HEK293 (cell line): ENCODE measurements around the gene CACNB2.

Source experiments
- CTCF ChIA-PET: fragments of 350-600 bp; formaldehyde crosslinking; extraction: SDS; loops from one replicate; lab custom pipeline; 2021; ENCODE audit warnings: antibody characterized with exemption; lab: Yijun Ruan, JAX
- POLR2A ChIA-PET: fragments of 300-600 bp; formaldehyde crosslinking; extraction: SDS; loops from one replicate; lab custom pipeline; 2020; ENCODE audit warnings: antibody characterized with exemption, inconsistent platforms; lab: Yijun Ruan, JAX
- H3K27ac ChIP-seq: fragments of 200-500 bp; sonication (Bioruptor generic); 2 replicates; pipeline ENCODE4 v1.5.1; 2014; ENCODE audit warnings: low read depth, low read length, control low read depth, inconsistent platforms; ENCODE audit errors: extremely low read depth
- H3K36me3 ChIP-seq, 2 experiments: fragments of 200-500 bp in 1 of 2; sonication (Bioruptor generic) in 1 of 2; 1 replicate in 1 of 2; 2 replicates in 1 of 2; pipeline ENCODE4 v1.5.1; 2014 to 2017; ENCODE audit warnings: inconsistent platforms in 2 of 2, low read length in 2 of 2; ENCODE audit not compliant: control insufficient read depth in 2 of 2, insufficient read depth in 1 of 2
- H3K4me1 ChIP-seq: fragments of 200-500 bp; sonication (Bioruptor generic); 2 replicates; pipeline ENCODE4 v1.5.1; 2014; ENCODE audit warnings: mild to moderate bottlenecking, low read length, inconsistent platforms; ENCODE audit not compliant: control insufficient read depth, insufficient read depth
- H3K4me3 ChIP-seq: 2 replicates; pipeline ENCODE4 v1.5.1; 2011; ENCODE audit warnings: low read depth, mild to moderate bottlenecking, control low read depth, low read length, moderate library complexity
- H3K9me3 ChIP-seq: fragments of 200-500 bp; sonication (Bioruptor generic); 2 replicates; pipeline ENCODE4 v1.5.1; 2014; ENCODE audit warnings: low read depth, low read length, inconsistent platforms; ENCODE audit not compliant: control insufficient read depth, insufficient read depth
- ELK4 ChIP-seq: IDR thresholded peaks from 2 replicates; pipeline ENCODE4 v1.6.1; 2011; ENCODE audit warnings: mild to moderate bottlenecking, low read depth, low read length, borderline replicate concordance
- GLI2 ChIP-seq: fragments of 450-650 bp; formaldehyde crosslinking; IDR thresholded peaks from 2 replicates; pipeline ENCODE4; 2017; ENCODE audit warnings: missing biosample characterization, missing genetic modification characterization, low read depth, borderline replicate concordance
- GLI4 ChIP-seq: fragments of 450-650 bp; formaldehyde crosslinking; IDR thresholded peaks from 2 replicates; pipeline ENCODE4 v1.5.1; 2016; ENCODE audit warnings: missing biosample characterization, missing genetic modification characterization
- GLIS2 ChIP-seq: fragments of 450-650 bp; formaldehyde crosslinking; IDR thresholded peaks from 2 replicates; pipeline ENCODE4 v1.5.1; 2016; ENCODE audit warnings: missing biosample characterization, missing genetic modification characterization
- KLF17 ChIP-seq: fragments of 450-650 bp; formaldehyde crosslinking; IDR thresholded peaks from 2 replicates; pipeline ENCODE4 v1.5.1; 2016; ENCODE audit warnings: missing biosample characterization, missing genetic modification characterization
- OSR2 ChIP-seq: fragments of 450-650 bp; formaldehyde crosslinking; IDR thresholded peaks from 2 replicates; pipeline ENCODE4 v1.5.1; 2016; ENCODE audit warnings: missing biosample characterization, missing genetic modification characterization
- REPIN1 ChIP-seq: fragments of 450-650 bp; formaldehyde crosslinking; IDR thresholded peaks from 2 replicates; pipeline ENCODE4 v1.5.1; 2017; ENCODE audit warnings: missing biosample characterization, missing genetic modification characterization, low read depth
- REST ChIP-seq: fragments of 450-650 bp; formaldehyde crosslinking; IDR thresholded peaks from 2 replicates; pipeline ENCODE4 v1.5.1; 2016; ENCODE audit warnings: missing biosample characterization, missing genetic modification characterization
- ZNF121 ChIP-seq: fragments of 450-650 bp; formaldehyde crosslinking; IDR thresholded peaks from 2 replicates; pipeline ENCODE4 v1.5.1; 2016; ENCODE audit warnings: missing biosample characterization, missing genetic modification characterization
- ZNF16 ChIP-seq: fragments of 450-650 bp; formaldehyde crosslinking; IDR thresholded peaks from 2 replicates; pipeline ENCODE4 v1.5.1; 2016; ENCODE audit warnings: low read depth, missing biosample characterization, missing genetic modification characterization
- ZNF214 ChIP-seq: fragments of 450-650 bp; formaldehyde crosslinking; IDR thresholded peaks from 2 replicates; pipeline ENCODE4 v1.5.1; 2017; ENCODE audit warnings: missing biosample characterization, mild to moderate bottlenecking, missing genetic modification characterization, borderline replicate concordance
- ZNF37A ChIP-seq: fragments of 450-650 bp; IDR thresholded peaks from 2 replicates; pipeline ENCODE4 v1.5.1; 2018; ENCODE audit warnings: missing biosample characterization, missing genetic modification characterization
- ZNF449 ChIP-seq: fragments of 450-650 bp; formaldehyde crosslinking; IDR thresholded peaks from 2 replicates; pipeline ENCODE4 v1.5.1; 2017; ENCODE audit warnings: missing biosample characterization, mild to moderate bottlenecking, missing genetic modification characterization, moderate library complexity
- ZNF473 ChIP-seq: fragments of 450-650 bp; formaldehyde crosslinking; IDR thresholded peaks from 2 replicates; pipeline ENCODE4 v1.5.1; 2017; ENCODE audit warnings: missing biosample characterization, missing genetic modification characterization
- ZNF513 ChIP-seq: fragments of 450-650 bp; IDR thresholded peaks from 2 replicates; pipeline ENCODE4 v1.5.1; 2018; ENCODE audit warnings: missing biosample characterization, missing genetic modification characterization
- ZNF529 ChIP-seq: fragments of 450-650 bp; formaldehyde crosslinking; IDR thresholded peaks from 2 replicates; pipeline ENCODE4 v1.5.1; 2017; ENCODE audit warnings: missing genetic modification characterization, missing biosample characterization; ENCODE audit not compliant: insufficient replicate concordance
- ZNF548 ChIP-seq: fragments of 450-650 bp; formaldehyde crosslinking; IDR thresholded peaks from 2 replicates; pipeline ENCODE4 v1.5.1; 2016; ENCODE audit warnings: missing biosample characterization, missing genetic modification characterization
- ZNF549 ChIP-seq: fragments of 450-650 bp; IDR thresholded peaks from 2 replicates; pipeline ENCODE4 v1.5.1; 2018; ENCODE audit warnings: missing biosample characterization, missing genetic modification characterization, mild to moderate bottlenecking, inconsistent platforms, moderate library complexity
- ZNF558 ChIP-seq: fragments of 450-650 bp; formaldehyde crosslinking; IDR thresholded peaks from 2 replicates; pipeline ENCODE4 v1.5.1; 2016; ENCODE audit warnings: missing biosample characterization, missing genetic modification characterization
- ZNF571 ChIP-seq: fragments of 450-650 bp; formaldehyde crosslinking; IDR thresholded peaks from 2 replicates; pipeline ENCODE4 v1.5.0; 2017; ENCODE audit warnings: missing biosample characterization, missing genetic modification characterization
- ZNF585B ChIP-seq: fragments of 450-650 bp; formaldehyde crosslinking; IDR thresholded peaks from 2 replicates; pipeline ENCODE4 v1.5.1; 2016; ENCODE audit warnings: missing biosample characterization, missing genetic modification characterization
- ZNF629 ChIP-seq: fragments of 450-650 bp; formaldehyde crosslinking; IDR thresholded peaks from 2 replicates; pipeline ENCODE4 v1.5.1; 2017; ENCODE audit warnings: missing biosample characterization, missing genetic modification characterization
- ZNF707 ChIP-seq: fragments of 450-650 bp; formaldehyde crosslinking; IDR thresholded peaks from 2 replicates; pipeline ENCODE4 v1.5.1; 2016; ENCODE audit warnings: missing biosample characterization, missing genetic modification characterization
- ZNF776 ChIP-seq: fragments of 450-650 bp; formaldehyde crosslinking; IDR thresholded peaks from 2 replicates; pipeline ENCODE4 v1.5.0; 2017; ENCODE audit warnings: missing biosample characterization, missing genetic modification characterization, borderline replicate concordance
- ZSCAN16 ChIP-seq: fragments of 450-650 bp; formaldehyde crosslinking; IDR thresholded peaks from 2 replicates; pipeline ENCODE4 v1.5.1; 2016; ENCODE audit warnings: missing biosample characterization, missing genetic modification characterization
- ZXDB ChIP-seq: fragments of 450-650 bp; formaldehyde crosslinking; IDR thresholded peaks from 2 replicates; pipeline ENCODE4 v1.5.1; 2016; ENCODE audit warnings: missing biosample characterization, missing genetic modification characterization

The CACNB2 gene

GRCh38 chr10:18332484-18332883 is 192.3 kb downstream of the CACNB2 start:
- H3K27ac ChIP-seq: no peak overlapping the region
- ChIA-PET CTCF (interaction anchor here (0.6 to 0.9 kb wide), 3 partner anchors 20 to 711 kb away, joined by 3 read pairs; no protein-coding TSS in a partner anchor), POLR2A (no interaction called here)
- no peak for TF ChIP-seq KLF17 (tag by site-specific recombination)
- no peak for TF ChIP-seq ZXDB (tag by site-specific recombination)
- TF ChIP-seq GLIS2 (tag by site-specific recombination): no peak
- TF ChIP-seq ZSCAN16 (tag by site-specific recombination): no peak
- no peak for TF ChIP-seq ZNF571 (tag by site-specific recombination)
- no peak for TF ChIP-seq ZNF558 (tag by site-specific recombination)
- H3K4me3 ChIP-seq: no peak overlapping the region
- no peaks in the 10 kb centered on the region for H3K9me3 ChIP-seq
- no peaks in the 10 kb centered on the region for H3K4me1 ChIP-seq
- no peaks in the 10 kb centered on the region for H3K36me3 ChIP-seq

- Histone ChIP-seq H3K36me3 (no peaks in the 10 kb centered on the region), H3K9me3 (no peaks in the 10 kb centered on the region), H3K4me3 (no peak overlapping the region), H3K4me1 (no peaks in the 10 kb centered on the region), H3K27ac (no peak overlapping the region)
- POLR2A ChIA-PET: no interaction called here
- CTCF ChIA-PET: no interaction called here
- TF ChIP-seq ZNF121 (tag by site-specific recombination) (no peak), ZNF16 (tag by site-specific recombination) (no peak), ZNF585B (tag by site-specific recombination) (no peak), GLI4 (no peak), ZNF529 (no peak), ZNF629 (no peak), ZNF776 (tag by site-specific recombination) (no peak), REST (tag by site-specific recombination) (no peak), ZNF449 (tag by site-specific recombination) (no peak), REPIN1 (no peak), ELK4 (no peak), ZNF549 (tag by site-specific recombination) (no peak), ZNF37A (tag by site-specific recombination) (no peak), OSR2 (tag by site-specific recombination) (no peak), ZNF707 (tag by site-specific recombination) (no peak), ZNF513 (no peak), ZNF548 (tag by site-specific recombination) (no peak), ZNF214 (no peak), GLI2 (tag by site-specific recombination) (no peak), ZNF473 (no peak)
Measured at GRCh38 chr10:18333621-18334020, 193.4 kb downstream of the CACNB2 start.
